Measurements from ENCODE around the gene TGFBR3.
A peak's percentile ranks its signal among the peaks of the same experiment; 100 is the strongest.

The TGFBR3 gene

DNA sequence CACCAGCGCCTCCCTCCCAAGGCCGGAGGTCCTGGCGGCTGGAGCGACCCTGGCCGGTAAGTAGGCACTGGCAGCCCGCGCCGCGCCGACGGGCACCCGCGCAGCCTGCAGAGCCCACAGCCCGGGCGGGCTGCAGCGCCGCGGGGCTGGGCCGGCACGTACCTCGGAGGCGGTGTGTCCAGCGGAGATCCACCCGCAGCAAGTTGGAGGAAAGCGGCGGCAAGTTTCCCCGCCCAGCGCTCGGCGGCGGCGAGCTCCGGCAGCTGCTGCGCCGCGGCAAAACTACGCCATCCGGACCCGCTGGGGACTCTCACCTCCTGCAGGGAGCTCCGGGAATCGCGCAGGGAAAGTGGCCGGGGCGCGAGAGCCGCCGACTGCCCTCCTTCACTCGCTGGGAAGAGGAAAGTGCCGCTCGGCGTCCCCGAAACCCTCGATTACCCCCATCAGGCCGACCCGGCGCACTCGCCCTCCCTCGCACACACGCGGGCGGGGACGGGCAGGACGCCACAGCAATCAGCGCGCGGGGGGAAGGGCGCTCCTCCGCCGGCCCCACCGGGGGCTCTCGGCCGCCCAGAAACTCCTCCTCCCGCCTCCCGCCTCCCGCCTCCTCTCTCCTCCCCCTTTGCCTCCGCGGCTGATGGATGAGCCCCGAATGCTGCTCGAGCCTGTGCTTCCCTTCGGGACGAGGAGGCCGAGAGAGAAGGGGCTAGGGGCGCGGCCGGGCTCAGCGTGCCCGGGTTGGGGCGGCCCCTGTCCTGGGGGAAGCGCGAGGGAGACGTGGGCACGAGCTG lies at the start of gene TGFBR3:
TGFBR3 (minus strand) TSS at position 436 of the 791 bp plus-strand sequence. CDS start 24,620 bp downstream, outside the sequence.
- DNase-seq (ENCODE audit: low read depth in 2 of 2) = peak; percentile 60 to 69

GRCh38 chr1:91929250-91929649 lies 43.3 kb upstream of the TGFBR3 start:
- DNase-seq (ENCODE audit: low read depth in 2 of 2) = no peak

DNA sequence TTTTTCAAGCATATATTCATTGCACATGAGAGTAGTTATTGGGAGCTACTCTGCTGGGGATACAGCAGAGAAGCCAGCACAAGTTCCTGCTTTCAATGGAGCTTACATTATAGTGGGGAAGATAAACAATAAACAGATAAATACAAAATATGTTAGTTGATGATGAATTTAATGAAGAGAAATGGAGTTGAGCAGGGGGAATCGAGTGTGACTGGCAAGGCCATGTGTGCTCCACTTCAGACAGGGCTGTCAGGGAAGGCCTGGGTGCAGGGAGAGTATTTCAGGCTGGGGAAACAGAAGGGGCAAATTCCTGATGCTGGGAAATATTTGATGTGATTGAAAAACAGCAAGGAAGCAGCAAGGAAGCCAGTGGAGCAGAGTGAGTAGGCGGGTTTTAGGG lies 42.1 kb upstream of the TGFBR3 start:
- no peak for DNase-seq (ENCODE audit: low read depth in 2 of 2)

DNA sequence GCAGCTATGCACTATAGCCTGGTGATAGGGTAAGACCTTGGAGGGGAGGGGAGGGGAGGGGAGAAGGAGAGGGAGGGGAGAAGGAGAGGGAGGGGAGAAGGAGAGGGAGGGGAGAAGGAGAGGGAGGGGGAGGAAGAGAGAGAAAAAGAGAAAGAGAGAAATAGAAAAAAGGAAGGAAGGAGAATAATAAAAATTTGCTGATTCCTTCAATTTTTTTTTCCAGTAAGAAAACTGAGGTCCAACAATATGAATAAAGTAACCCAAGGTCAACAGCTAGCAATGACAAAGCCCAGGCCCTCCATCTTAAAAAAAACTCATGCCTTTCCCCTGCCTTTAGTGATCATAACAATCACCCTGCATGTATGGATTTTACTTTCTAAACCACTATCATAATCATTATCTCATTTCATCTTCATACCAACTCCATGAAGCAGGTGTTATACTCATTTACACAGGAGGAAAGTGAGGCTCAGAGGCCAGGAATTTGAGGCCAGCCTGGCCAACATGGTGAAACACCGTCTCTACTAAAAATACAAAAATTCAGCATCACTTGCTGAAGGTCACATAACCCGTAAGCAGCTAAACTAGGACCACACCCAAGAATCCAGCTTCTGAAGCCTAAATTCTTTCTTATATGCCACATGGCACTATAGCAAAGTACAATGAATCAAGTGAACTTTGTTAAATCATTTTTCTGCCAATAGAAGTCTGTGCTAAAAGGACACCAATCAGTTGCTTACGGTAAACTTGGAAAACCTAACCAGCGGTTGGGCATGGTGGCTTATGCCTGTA lies 39.9 kb upstream of the TGFBR3 start:
- DNase-seq (ENCODE audit: low read depth in 2 of 2) = no peak

DNA sequence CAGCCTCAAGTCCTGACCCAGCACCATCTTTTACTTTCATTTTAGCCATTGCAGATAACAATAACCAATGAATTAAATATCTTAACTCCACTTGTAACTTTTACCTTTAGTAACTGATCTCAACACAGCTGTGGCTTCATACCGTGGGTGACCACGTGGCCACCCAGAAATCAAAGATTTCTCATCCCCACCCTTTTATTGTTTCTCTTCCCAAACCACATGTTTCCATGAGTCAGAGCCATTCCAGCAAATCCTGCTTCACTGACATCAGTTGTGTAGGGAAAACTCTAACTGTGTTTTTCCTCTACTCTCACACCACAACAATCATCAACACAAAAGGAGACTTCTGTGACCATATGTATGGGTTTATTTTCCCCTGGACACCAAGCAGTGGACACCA lies 38.2 kb upstream of the TGFBR3 start:
- DNase-seq (ENCODE audit: low read depth in 2 of 2) = no peak

DNA sequence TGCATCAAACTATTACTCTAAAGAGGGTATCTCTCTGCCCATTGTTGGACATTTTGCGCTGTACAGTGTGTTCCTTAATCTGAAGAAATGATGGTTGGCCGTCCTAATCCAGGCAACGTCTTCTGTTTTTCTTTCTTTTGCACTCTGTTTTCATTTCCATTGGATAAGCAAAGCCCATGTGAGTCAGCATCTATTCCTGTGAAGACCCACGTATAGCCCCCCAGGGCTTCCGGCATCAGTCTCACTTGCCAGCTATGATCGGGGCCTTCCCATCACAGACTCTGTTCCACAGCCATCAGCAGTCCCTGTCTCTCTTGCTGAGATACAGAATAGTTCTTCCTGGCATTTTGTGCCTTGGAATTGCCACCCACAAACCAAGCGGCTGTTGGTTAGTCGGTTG lies 34.0 kb upstream of the TGFBR3 start:
- no peak for DNase-seq (ENCODE audit: low read depth in 2 of 2)

DNA sequence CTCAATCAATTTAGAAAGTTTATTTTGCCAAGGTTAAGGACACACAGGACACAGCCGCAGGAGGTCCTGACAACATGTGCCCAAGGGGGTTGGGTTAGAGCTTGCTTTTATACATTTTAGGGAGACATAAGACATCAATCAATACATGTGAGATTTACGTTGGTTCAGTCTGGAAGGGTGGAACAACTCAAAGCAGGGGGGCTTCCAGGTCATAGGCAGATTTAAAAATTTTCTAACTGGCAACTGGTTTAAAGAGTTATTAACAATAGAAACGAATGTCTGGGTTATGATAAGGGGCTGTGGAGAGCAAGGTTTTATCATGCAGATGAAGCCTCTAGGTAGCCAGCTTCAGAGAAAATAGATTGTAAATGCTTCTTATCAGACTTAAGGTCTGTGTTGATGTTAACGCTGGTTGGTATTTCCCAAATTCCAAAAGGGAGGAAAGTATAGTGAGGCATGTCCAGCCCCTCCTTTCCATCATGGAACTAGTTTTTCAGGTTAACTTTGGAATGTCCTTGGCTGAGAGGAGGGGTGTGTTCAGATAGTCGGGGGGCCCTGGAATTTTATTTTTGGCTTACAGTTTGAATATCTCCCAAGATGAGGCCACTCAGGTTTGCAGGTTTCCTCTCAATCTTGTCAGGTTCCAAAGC lies 31.0 kb upstream of the TGFBR3 start:
- no peak for DNase-seq (ENCODE audit: low read depth in 2 of 2)

DNA sequence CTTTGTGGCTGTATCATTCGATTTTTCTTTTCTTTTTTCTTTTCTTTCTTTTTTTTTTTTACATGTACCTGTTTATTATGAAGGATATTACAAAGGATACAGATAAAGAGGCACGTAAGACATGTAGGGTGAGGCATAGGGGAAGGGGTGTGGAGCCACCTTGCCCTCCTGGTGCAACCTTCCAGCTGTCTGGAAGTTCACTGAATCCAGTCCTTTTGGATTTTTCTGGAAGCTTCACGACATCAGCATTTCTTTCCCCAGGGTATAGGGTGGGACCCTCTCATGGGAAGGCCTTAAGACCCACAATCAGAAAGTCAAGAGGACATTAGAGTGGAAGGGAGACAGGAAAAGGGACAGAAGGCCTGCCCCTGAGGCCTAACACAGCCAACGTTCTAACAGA lies 30.1 kb upstream of the TGFBR3 start:
- DNase-seq (ENCODE audit: low read depth in 2 of 2) = no peak

DNA sequence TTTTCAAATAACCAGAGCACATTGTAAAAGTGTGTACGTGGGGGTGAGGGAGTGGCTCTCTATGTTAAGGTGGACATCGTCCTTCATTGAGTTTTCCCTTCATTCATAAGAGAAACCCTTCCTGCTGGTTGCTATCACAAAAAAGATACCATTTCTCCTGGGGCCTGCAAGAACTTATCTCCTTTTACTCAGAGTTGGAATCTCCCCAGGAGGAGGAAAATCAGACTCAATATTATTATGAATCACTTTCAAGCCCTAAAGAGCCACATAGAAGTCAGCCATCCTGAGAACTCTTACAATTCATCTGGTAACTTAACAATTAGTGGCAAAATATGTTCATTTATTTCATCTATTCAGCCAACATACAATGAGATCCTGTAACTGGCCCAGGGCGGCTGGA lies 27.1 kb upstream of the TGFBR3 start:
- no peak for DNase-seq (ENCODE audit: low read depth in 2 of 2)

GRCh38 chr1:91912266-91912665 lies 26.3 kb upstream of the TGFBR3 start:
- no peak for DNase-seq (ENCODE audit: low read depth in 2 of 2)

- DNase-seq (ENCODE audit: low read depth in 2 of 2) = no peak
Measured at GRCh38 chr1:91901231-91901630, 15.3 kb upstream of the TGFBR3 start.

- no peak for DNase-seq (ENCODE audit: low read depth in 2 of 2)
Measured at GRCh38 chr1:91900562-91900961, 14.6 kb upstream of the TGFBR3 start.

DNA sequence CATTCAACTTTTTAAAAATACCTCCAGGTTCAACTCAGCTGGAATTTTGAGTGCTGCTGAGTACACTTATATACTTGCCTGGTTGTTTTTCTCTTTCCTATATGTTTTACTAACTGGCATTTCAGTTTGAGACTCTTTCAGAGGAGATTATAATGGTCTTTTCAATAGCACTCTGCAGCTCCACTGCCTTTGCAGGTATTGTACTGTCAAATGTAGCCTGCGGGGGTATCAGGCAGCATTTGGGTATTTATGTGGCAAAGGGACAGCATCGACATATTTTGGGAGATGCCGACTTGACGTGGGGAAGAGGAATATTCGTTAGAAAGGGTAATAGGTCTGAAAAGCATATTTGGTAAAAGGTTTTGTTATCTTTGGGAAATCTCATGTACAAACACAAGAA lies 11.1 kb upstream of the TGFBR3 start:
- DNase-seq (ENCODE audit: low read depth in 2 of 2) = no peak

DNA sequence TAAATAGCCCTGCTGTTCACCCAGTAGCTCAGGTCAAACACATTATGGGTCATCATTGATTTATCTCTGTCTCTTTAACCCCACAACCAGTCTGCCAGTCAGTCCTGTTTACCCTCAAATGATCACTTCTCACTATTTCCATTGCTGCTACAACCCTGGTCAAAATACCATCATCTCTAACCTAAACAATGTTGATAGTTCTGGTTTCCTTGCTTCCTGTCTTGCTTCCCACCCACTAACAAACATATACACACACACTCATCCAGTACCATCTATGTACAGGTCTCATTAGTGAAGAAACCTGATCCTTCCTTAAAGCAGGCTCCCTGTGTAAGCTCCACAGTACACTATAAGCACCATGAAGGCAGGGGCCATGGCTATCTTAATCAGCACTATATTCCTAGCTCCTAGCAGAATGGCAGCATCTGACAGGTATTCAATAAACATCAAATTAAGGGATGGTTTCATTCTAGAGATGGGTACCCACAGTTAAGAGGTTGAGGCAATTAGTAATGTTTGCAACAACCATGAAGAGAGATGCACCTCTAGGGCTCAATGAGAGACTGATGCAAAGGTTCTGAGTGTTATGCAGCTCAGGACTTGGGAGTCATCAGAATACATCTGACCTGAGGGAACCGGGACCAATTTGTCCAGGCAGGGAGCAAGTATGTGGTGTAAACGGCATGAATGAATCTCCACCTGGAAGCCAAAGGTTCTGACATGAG lies 10.0 kb upstream of the TGFBR3 start:
- DNase-seq (ENCODE audit: low read depth in 2 of 2) = no peak

DNA sequence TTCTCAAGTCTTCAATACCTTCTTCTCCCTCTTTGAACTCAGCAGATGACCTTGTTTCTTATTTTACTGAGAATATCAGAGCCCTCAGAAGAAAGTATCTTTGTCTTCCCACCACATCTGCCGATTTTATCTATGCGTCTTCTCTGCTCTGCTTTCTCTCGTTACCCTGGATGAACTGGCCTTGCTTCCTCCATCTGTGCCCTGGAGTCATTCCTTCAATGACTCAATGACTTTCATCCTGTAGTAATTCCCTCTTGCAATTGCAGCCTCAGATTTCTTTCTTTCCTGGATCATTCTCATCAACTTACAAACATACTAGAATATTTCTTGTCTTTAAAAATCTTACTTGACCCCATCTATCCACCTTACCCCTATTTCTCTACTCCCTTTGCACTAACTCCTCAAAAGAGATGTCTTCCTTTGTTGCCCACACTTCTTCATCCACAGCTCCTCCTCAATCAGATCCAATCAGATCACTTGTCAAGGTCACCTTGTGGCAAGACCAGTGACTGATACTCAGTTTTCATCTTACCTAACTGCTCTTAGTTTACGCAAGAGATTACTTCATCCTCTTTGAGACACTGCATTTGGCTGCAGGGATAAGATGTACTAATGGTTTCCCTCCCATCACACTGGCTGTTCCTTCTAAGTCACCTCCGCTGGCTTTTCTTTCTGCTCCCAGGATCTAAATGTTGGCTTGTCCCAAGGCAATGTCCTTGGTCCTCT lies 8.2 kb upstream of the TGFBR3 start:
- no peak for DNase-seq (ENCODE audit: low read depth in 2 of 2)

GRCh38 chr1:91891969-91892368 lies 6.0 kb upstream of the TGFBR3 start:
- DNase-seq (ENCODE audit: low read depth in 2 of 2) = no peak

DNA sequence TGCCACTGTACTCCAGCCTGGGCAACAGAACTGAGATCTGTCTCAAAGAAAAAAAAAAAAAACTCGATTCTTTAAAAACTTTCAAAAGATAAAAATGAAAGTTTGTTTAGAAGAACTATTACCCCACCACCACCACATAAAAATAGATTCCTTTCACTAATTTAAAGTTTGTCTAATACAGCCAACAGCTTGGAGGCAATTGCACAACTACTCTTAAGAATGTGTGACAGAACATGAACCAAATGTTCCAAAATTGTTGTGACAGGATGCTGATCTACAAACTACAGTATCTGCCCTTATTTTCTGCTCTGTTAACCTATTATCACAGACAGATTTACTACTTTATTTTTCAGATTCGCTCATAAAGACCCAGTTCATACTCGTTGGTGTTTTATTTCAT lies 5.5 kb upstream of the TGFBR3 start:
- DNase-seq (ENCODE audit: low read depth in 2 of 2) = no peak

- no peak for DNase-seq (ENCODE audit: low read depth in 2 of 2)
Measured at GRCh38 chr1:91889717-91890459, 3.9 kb upstream of the TGFBR3 start.

GRCh38 chr1:91885213-91885715 lies 687 bp downstream of the TGFBR3 start:
- DNase-seq (ENCODE audit: low read depth in 2 of 2) = no peak

DNA sequence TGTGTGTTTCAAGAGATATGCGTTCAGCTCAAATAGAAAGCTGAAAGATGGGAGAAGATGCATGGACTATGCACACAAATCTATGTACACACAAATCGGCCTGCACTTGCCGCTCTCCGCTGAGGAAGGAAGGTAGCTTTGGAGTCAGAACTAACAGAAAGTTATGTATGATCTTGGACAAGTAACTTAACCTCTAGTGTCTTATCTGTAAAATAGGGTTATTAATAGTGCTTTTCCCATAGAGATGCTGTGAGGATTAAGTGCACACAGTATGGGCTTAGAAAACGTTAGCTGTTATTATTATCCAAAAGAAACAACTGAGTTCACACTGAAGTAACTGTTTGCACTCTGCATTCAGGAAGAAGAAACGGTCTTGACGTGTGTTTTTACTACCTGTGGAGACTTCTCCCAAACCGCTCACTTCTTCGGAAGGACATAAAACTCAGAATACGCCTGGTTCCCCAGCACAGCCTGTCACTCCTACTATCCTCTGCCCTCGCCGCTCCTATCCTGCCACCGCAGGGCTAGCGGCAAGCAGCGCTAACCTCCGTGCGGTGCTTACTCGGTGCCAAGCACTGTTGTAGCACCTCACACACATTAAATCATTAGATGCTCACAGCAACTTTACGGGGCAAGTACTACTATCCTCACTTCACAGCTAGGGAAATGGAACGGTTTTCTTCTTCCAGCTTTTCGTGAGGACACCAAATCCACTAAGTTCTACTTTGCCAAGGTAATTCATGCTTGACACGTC lies 1.3 kb downstream of the TGFBR3 start:
- DNase-seq (ENCODE audit: low read depth in 2 of 2) = no peak
